ENCODE results near the gene KANSL1.

- no peak for TF ChIP-seq POLR2A (IDR thresholded peaks at IDR 0.05)
- TF ChIP-seq CTCF (IDR thresholded peaks at IDR 0.05): no peak
Observed at GRCh38 chr17:46042925-46043324, 150.3 kb downstream of the KANSL1 start.
